ENCODE data around the gene KRTAP5-1.

DNA sequence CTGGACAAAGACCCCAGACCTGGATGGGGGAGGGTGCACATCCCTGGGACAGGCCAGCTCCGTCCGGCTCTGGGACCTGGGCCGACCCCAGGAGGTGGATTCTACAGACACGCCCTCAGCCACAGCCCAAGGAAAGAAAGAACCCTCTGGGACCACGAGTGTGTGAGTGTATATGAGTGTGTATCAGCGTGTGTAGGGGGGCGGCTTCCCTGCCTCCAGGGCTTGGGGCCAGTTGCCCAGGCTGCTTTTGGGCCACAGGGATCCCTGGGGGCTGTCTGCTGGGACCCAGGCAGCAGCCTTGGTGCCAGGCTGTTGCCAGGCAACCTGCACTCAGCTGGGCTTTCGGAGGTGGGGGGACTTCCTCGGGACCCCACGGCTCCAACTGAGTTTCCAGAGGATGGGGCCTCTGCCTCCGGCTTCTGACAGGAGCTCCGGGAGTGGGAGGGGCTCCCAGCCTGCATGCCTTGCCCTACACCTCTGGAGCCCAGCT, 21.9 kb downstream of the KRTAP5-1 start:
- TF ChIP-seq, protein P1, sequence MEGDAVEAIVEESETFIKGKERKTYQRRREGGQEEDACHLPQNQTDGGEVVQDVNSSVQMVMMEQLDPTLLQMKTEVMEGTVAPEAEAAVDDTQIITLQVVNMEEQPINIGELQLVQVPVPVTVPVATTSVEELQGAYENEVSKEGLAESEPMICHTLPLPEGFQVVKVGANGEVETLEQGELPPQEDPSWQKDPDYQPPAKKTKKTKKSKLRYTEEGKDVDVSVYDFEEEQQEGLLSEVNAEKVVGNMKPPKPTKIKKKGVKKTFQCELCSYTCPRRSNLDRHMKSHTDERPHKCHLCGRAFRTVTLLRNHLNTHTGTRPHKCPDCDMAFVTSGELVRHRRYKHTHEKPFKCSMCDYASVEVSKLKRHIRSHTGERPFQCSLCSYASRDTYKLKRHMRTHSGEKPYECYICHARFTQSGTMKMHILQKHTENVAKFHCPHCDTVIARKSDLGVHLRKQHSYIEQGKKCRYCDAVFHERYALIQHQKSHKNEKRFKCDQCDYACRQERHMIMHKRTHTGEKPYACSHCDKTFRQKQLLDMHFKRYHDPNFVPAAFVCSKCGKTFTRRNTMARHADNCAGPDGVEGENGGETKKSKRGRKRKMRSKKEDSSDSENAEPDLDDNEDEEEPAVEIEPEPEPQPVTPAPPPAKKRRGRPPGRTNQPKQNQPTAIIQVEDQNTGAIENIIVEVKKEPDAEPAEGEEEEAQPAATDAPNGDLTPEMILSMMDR (IDR thresholded peaks at IDR 0.05; ENCODE audit: low read length) = no peak
- TF ChIP-seq EZH2 (optimal IDR thresholded peaks at IDR 0.05; ENCODE audit: low read depth, low read length) (no peak), EZH2phosphoT487 (IDR thresholded peaks at IDR 0.05; ENCODE audit: low read length) (no peak)

Data from MM.1S (cell line).